Fibroblast of lung (primary cell): Measurements from ENCODE around the gene LYPLA2. TPM values are rescaled to one million over a fixed set of nuclear protein-coding genes. Genes with fewer than 3 reads are reported as not detected.

ENCODE experiments used
- DNase-seq, 2 donors: peaks; one replicate each; pipeline versions ENCODE4 v3.0.0 to v3.0.0-alpha.2; 2010; ENCODE audit warnings: low read depth in 2 of 2
- H2AFZ ChIP-seq: 2 replicates; pipeline ENCODE4 v1.5.1; 2012; ENCODE audit warnings: low read length, control low read depth, inconsistent platforms
- H3K27ac ChIP-seq: 2 replicates; pipeline ENCODE4 v1.5.1; 2011; ENCODE audit warnings: low read length, control low read depth; ENCODE audit not compliant: insufficient read depth
- H3K27me3 ChIP-seq: 2 replicates; pipeline ENCODE4 v1.5.1; 2011; ENCODE audit warnings: mild to moderate bottlenecking, low read length; ENCODE audit not compliant: control insufficient read depth, insufficient read depth
- H3K36me3 ChIP-seq: 2 replicates; pipeline ENCODE4 v1.5.1; 2011; ENCODE audit warnings: low read length; ENCODE audit not compliant: control insufficient read depth, insufficient read depth
- H3K4me1 ChIP-seq: 2 replicates; pipeline ENCODE4 v1.5.1; 2011; ENCODE audit warnings: low read length; ENCODE audit not compliant: control insufficient read depth, insufficient read depth; ENCODE audit errors: extremely low read depth
- H3K4me2 ChIP-seq: 2 replicates; pipeline ENCODE4 v1.5.1; 2011; ENCODE audit warnings: low read length, control low read depth; ENCODE audit not compliant: insufficient read depth; ENCODE audit errors: extremely low read depth
- H3K4me3 ChIP-seq, 4 experiments: fragments of 200-600 bp in 1 of 4; sonication (generic) in 1 of 4; replicated peaks in 1 of 4; 2 replicates each; pipeline ENCODE4 v1.5.1; 2011 to 2016; ENCODE audit warnings: low read length in 4 of 4, low read depth in 3 of 4, mild to moderate bottlenecking in 3 of 4, control low read depth in 2 of 4, inconsistent platforms in 1 of 4, mixed read lengths in 1 of 4; ENCODE audit not compliant: insufficient read depth in 1 of 4; ENCODE audit errors: control extremely low read depth in 1 of 4
- H3K79me2 ChIP-seq: 2 replicates; pipeline ENCODE4 v1.5.1; 2012; ENCODE audit warnings: mild to moderate bottlenecking, low read length, inconsistent platforms; ENCODE audit not compliant: control insufficient read depth, insufficient read depth
- H3K9ac ChIP-seq: 2 replicates; pipeline ENCODE4 v1.5.1; 2011; ENCODE audit warnings: mild to moderate bottlenecking, low read length, control low read depth; ENCODE audit not compliant: insufficient read depth
- H3K9me3 ChIP-seq: 2 replicates; pipeline ENCODE4 v1.5.1; 2012; ENCODE audit warnings: low read depth, low read length; ENCODE audit not compliant: control insufficient read depth, insufficient read depth
- H4K20me1 ChIP-seq: 2 replicates; pipeline ENCODE4 v1.5.1; 2011; ENCODE audit warnings: low read length; ENCODE audit not compliant: control insufficient read depth, insufficient read depth; ENCODE audit errors: extremely low read depth
- EZH2 ChIP-seq: IDR thresholded peaks from 2 replicates; pipeline ENCODE4 v1.5.1; 2012; ENCODE audit warnings: low read length, control low read depth, mild to moderate bottlenecking; ENCODE audit errors: missing control alignments
- polyA plus RNA-seq, 2 donors: library from polyadenylated mRNA; depleted of rRNA in 1 of 2; stranded (reverse) in 1 of 2; unstranded in 1 of 2; fragments of >200 nt; gene quantifications; 2 replicates each; pipeline ENCODE4 v1.2.1, GENCODE V29; 2011 to 2012; ENCODE audit warnings: missing spikeins in 1 of 2
- total RNA-seq: library from RNA; depleted of rRNA; stranded (reverse); fragments of >200 nt; gene quantifications from 2 replicates; pipeline ENCODE4 v1.2.1, GENCODE V29; 2014
- TF ChIP-seq, protein P1 (sequence below), 2 donors: IDR thresholded peaks in 1 of 2; conservative IDR thresholded peaks in 1 of 2; 1 replicate in 1 of 2; 2 replicates in 1 of 2; pipeline ENCODE4 v1.5.1; 2011 to 2012; ENCODE audit warnings: low read length in 2 of 2, control low read depth in 1 of 2, inconsistent platforms in 1 of 2, low read depth in 1 of 2, mild to moderate bottlenecking in 1 of 2

LYPLA2 gene
- total and polyA plus RNA-seq, 2 donors (not counting 1 experiment from before 2014, with no cell fraction given): 20.4 to 29.2 TPM

DNA sequence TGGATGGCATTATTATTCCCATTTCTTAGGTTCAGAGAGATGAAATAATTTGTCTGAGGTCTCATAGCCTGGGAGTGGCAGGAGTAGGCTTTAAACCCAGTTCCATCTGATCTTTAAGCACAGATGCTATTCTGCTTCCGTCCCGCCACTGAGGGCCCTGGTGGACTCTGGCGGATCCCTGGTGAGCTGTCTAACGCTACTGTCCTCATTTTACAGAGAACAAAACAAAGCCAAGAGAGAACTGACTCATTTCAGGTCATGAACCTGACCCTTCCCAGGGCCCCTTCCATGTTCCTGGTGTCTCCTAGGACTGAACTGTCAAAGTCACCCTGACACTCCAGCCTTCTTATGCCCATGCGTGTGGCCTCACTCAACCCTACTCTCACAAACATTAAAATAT is 12.7 kb downstream of the LYPLA2 start:
- TF ChIP-seq EZH2: no peak
- TF ChIP-seq, protein P1, sequence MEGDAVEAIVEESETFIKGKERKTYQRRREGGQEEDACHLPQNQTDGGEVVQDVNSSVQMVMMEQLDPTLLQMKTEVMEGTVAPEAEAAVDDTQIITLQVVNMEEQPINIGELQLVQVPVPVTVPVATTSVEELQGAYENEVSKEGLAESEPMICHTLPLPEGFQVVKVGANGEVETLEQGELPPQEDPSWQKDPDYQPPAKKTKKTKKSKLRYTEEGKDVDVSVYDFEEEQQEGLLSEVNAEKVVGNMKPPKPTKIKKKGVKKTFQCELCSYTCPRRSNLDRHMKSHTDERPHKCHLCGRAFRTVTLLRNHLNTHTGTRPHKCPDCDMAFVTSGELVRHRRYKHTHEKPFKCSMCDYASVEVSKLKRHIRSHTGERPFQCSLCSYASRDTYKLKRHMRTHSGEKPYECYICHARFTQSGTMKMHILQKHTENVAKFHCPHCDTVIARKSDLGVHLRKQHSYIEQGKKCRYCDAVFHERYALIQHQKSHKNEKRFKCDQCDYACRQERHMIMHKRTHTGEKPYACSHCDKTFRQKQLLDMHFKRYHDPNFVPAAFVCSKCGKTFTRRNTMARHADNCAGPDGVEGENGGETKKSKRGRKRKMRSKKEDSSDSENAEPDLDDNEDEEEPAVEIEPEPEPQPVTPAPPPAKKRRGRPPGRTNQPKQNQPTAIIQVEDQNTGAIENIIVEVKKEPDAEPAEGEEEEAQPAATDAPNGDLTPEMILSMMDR (conservative IDR thresholded peaks at IDR 0.05 in 1 of 2, IDR thresholded peaks at IDR 0.05 in 1 of 2; ENCODE audit: low read depth in 1 of 2, low read length in 2 of 2): no peak
- Histone ChIP-seq H3K27me3 (no peaks in the 10 kb centered on the region), H3K9me3 (no peaks in the 10 kb centered on the region), H3K4me2 (no peak overlapping the region), H3K27ac (no peak overlapping the region), H4K20me1 (no peaks in the 10 kb centered on the region), H2AFZ (no peak overlapping the region), H3K79me2 (no peaks in the 10 kb centered on the region), H3K4me3 (no peak overlapping the region), H3K36me3 (peaks cover 2% of the 10 kb centered on the region), H3K9ac (no peak overlapping the region), H3K4me1 (peaks cover 8% of the 10 kb centered on the region)
- no peak for DNase-seq

DNA sequence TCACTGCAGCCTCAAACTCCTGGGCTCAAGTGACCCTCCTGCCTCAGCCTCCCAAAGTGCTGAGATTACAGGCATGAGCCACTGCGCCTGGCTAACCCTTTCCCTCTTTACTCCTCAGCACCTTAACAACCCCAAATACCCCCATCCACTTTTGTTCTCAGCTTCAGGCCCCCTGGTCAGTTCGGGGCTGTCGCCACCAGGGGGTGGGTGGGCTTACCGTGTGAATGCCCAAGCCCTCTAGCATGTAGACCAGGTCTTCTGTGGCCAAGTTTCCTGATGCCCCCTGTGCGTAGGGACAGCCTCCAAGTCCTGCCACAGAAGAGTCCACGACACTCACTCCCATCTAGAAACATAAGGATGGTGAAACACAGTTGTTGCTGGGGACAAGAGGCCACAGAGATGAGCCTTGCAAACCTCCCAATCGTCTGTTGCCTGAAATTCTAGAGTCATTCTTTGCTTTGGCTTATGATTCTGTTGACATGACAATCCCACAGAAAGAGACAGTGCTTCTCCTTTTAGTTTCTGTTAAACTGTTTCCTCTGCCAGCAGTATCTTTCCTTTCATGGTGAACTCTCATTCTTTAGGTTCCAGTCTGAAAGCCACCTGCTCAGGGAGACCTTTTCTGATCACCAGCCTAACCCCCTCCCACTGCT is 13.4 kb downstream of the LYPLA2 start:
- H3K27me3 ChIP-seq: no peaks in the 10 kb centered on the region
- H3K4me2 ChIP-seq: no peak overlapping the region
- DNase-seq: no peak
- TF ChIP-seq, protein P1 (conservative IDR thresholded peaks at IDR 0.05 in 1 of 2, IDR thresholded peaks at IDR 0.05 in 1 of 2; ENCODE audit: low read depth in 1 of 2, low read length in 2 of 2): peak in 1 of 2 donors; percentile 20
- no peak for TF ChIP-seq EZH2
- H3K9me3 ChIP-seq: no peaks in the 10 kb centered on the region
- no peak overlapping the region for H3K9ac ChIP-seq
- H3K36me3 ChIP-seq: peaks cover 2% of the 10 kb centered on the region
- H2AFZ ChIP-seq: no peak overlapping the region
- no peak overlapping the region for H3K27ac ChIP-seq
- H3K79me2 ChIP-seq: no peaks in the 10 kb centered on the region
- no peaks in the 10 kb centered on the region for H4K20me1 ChIP-seq
- H3K4me1 ChIP-seq: peaks cover 7% of the 10 kb centered on the region
- no peak overlapping the region for H3K4me3 ChIP-seq

GRCh38 chr1:23805025-23805424 is 14.1 kb downstream of the LYPLA2 start:
- H3K9me3 ChIP-seq: no peaks in the 10 kb centered on the region
- no peak overlapping the region for H3K4me2 ChIP-seq

More at GRCh38 chr1:23805025-23805424, 14.1 kb downstream of the LYPLA2 start:
- H3K4me1 ChIP-seq: no peaks in the 10 kb centered on the region
- H3K27me3 ChIP-seq: no peaks in the 10 kb centered on the region
- no peak overlapping the region for H3K4me3 ChIP-seq
- no peak overlapping the region for H2AFZ ChIP-seq
- no peak overlapping the region for H3K9ac ChIP-seq
- DNase-seq: no peak
- H3K79me2 ChIP-seq: no peaks in the 10 kb centered on the region
- H3K36me3 ChIP-seq: peaks cover 2% of the 10 kb centered on the region
- no peak overlapping the region for H3K27ac ChIP-seq
- H4K20me1 ChIP-seq: no peaks in the 10 kb centered on the region
- no peak for TF ChIP-seq EZH2
- TF ChIP-seq, protein P1 (conservative IDR thresholded peaks at IDR 0.05 in 1 of 2, IDR thresholded peaks at IDR 0.05 in 1 of 2; ENCODE audit: low read depth in 1 of 2, low read length in 2 of 2): no peak
